NCI-H146 treated with DMSO at 0.1 percent for 48 hours (cell line): ENCODE data around the gene BST2.
"Not testable (repeated sequence)": the region's sequence is repeated elsewhere in the genome, so short reads cannot be mapped to it uniquely, and the experiment has no call there.

Experiments used
- DNase-seq: peaks from one replicate; lab custom pipeline; 2025; ENCODE audit not compliant: unreplicated experiment; lab: John Stamatoyannopoulos, UW

BST2 gene

GRCh38 chr19:17390665-17391370 is 14.6 kb downstream of the BST2 start:
- DNase-seq = peak; percentile 77

- no peak for DNase-seq
These were observed 15.3 kb downstream of the BST2 start for GRCh38 chr19:17389957-17390664.

GRCh38 chr19:17389288-17389687 is 16.1 kb downstream of the BST2 start:
- no peak for DNase-seq

- DNase-seq = peak; percentile 26
These were observed 19.4 kb downstream of the BST2 start for GRCh38 chr19:17385878-17386611.

GRCh38 chr19:17380426-17381138 is 24.8 kb downstream of the BST2 start:
- DNase-seq = no peak

GRCh38 chr19:17379221-17379631 is 26.2 kb downstream of the BST2 start:
- no peak for DNase-seq

- DNase-seq = no peak
These were observed 27.2 kb downstream of the BST2 start for GRCh38 chr19:17378271-17378670.

GRCh38 chr19:17376935-17377600 is 28.4 kb downstream of the BST2 start, which contains the start of gene PLVAP:
PLVAP (minus strand) TSS chr19:17377342; CDS start chr19:17377288, 54 bp downstream.
- DNase-seq = no peak

GRCh38 chr19:17370026-17370587 is 35.3 kb downstream of the BST2 start:
- DNase-seq = no peak

- no peak for DNase-seq
These were observed 40.1 kb downstream of the BST2 start for GRCh38 chr19:17365361-17365760.

- not testable (repeated sequence) for DNase-seq
These were observed 41.4 kb downstream of the BST2 start for GRCh38 chr19:17363852-17364605.

GRCh38 chr19:17359905-17360800 is 45.3 kb downstream of the BST2 start:
- no peak for DNase-seq

- DNase-seq = no peak
These were observed 47.0 kb downstream of the BST2 start for GRCh38 chr19:17358395-17358794.

- DNase-seq = no peak
These were observed 47.7 kb downstream of the BST2 start for GRCh38 chr19:17357724-17358123.

GRCh38 chr19:17357078-17357666 is 48.3 kb downstream of the BST2 start:
- DNase-seq = no peak

- no peak for DNase-seq
These were observed 52.0 kb downstream of the BST2 start for GRCh38 chr19:17353386-17353785.
